Stimulated activated CD4-positive, alpha-beta T cell treated with anti-CD3 and anti-CD28 coated beads, Interleukin-2, amount 100 ng/mL, for 24 hours (primary cell): Measurements from ENCODE around the gene CDKN2AIPNL.
A peak's percentile ranks its signal among the peaks of the same experiment; 100 is the strongest.

ENCODE experiments used
- DNase-seq, 2 donors: peaks; one replicate each; pipeline ENCODE4 v3.0.0-alpha.2; 2020

The CDKN2AIPNL gene

GRCh38 chr5:134411546-134412266, at the start of gene CDKN2AIPNL:
TSS of gene CDKN2AIPNL (minus strand) at chr5:134411881. CDS start at chr5:134411854, 27 bp downstream.
- DNase-seq, result peak; percentile 90 to 91

- no peak for DNase-seq
Measured at GRCh38 chr5:134460551-134460950, 48.9 kb upstream of the CDKN2AIPNL start.

GRCh38 chr5:134459491-134459890, 47.8 kb upstream of the CDKN2AIPNL start:
- DNase-seq, result no peak

- no peak for DNase-seq
Measured at GRCh38 chr5:134459010-134459403, 47.3 kb upstream of the CDKN2AIPNL start.

GRCh38 chr5:134458234-134459009, 46.7 kb upstream of the CDKN2AIPNL start:
- no peak for DNase-seq

- DNase-seq, result no peak
Measured at GRCh38 chr5:134457801-134458200, 46.1 kb upstream of the CDKN2AIPNL start.

- DNase-seq, result no peak
Measured at GRCh38 chr5:134456825-134457224, 45.1 kb upstream of the CDKN2AIPNL start.

GRCh38 chr5:134455466-134455865, 43.8 kb upstream of the CDKN2AIPNL start:
- no peak for DNase-seq

GRCh38 chr5:134453016-134453415, 41.3 kb upstream of the CDKN2AIPNL start:
- DNase-seq, result no peak

GRCh38 chr5:134451936-134452505, 40.3 kb upstream of the CDKN2AIPNL start:
- no peak for DNase-seq

- no peak for DNase-seq
Measured at GRCh38 chr5:134451225-134451935, 39.7 kb upstream of the CDKN2AIPNL start.

GRCh38 chr5:134450374-134450773, 38.7 kb upstream of the CDKN2AIPNL start:
- DNase-seq, result no peak

GRCh38 chr5:134449167-134449566, 37.5 kb upstream of the CDKN2AIPNL start:
- DNase-seq, result no peak

- no peak for DNase-seq
Measured at GRCh38 chr5:134447815-134448520, 36.3 kb upstream of the CDKN2AIPNL start.

GRCh38 chr5:134446938-134447337, 35.3 kb upstream of the CDKN2AIPNL start:
- DNase-seq, result no peak

GRCh38 chr5:134445856-134446818, 34.5 kb upstream of the CDKN2AIPNL start:
- no peak for DNase-seq

GRCh38 chr5:134444941-134445471, 33.3 kb upstream of the CDKN2AIPNL start:
- DNase-seq, result no peak

GRCh38 chr5:134440201-134440755, 28.6 kb upstream of the CDKN2AIPNL start:
- DNase-seq, result no peak

GRCh38 chr5:134439210-134439654, 27.6 kb upstream of the CDKN2AIPNL start:
- no peak for DNase-seq

GRCh38 chr5:134438721-134439123, 27.0 kb upstream of the CDKN2AIPNL start:
- DNase-seq, result no peak
